ENCODE data around the gene TMEM253. TPM values are rescaled to one million over a fixed set of nuclear protein-coding genes. Genes with fewer than 3 reads are reported as not detected.

TMEM253 gene
- total RNA-seq, 1 donor from 2014 or later = under 0.01 TPM

GRCh38 chr14:21061347-21061668, 39.6 kb upstream of the TMEM253 start:
- TF ChIP-seq, protein P1, sequence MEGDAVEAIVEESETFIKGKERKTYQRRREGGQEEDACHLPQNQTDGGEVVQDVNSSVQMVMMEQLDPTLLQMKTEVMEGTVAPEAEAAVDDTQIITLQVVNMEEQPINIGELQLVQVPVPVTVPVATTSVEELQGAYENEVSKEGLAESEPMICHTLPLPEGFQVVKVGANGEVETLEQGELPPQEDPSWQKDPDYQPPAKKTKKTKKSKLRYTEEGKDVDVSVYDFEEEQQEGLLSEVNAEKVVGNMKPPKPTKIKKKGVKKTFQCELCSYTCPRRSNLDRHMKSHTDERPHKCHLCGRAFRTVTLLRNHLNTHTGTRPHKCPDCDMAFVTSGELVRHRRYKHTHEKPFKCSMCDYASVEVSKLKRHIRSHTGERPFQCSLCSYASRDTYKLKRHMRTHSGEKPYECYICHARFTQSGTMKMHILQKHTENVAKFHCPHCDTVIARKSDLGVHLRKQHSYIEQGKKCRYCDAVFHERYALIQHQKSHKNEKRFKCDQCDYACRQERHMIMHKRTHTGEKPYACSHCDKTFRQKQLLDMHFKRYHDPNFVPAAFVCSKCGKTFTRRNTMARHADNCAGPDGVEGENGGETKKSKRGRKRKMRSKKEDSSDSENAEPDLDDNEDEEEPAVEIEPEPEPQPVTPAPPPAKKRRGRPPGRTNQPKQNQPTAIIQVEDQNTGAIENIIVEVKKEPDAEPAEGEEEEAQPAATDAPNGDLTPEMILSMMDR (IDR thresholded peaks at IDR 0.05; ENCODE audit: insufficient read depth, low read length, severe bottlenecking) = no peak
- Histone ChIP-seq H3K4me3 (ENCODE audit: low read depth, low read length) (no peak overlapping the region), H3K27me3 (ENCODE audit: control insufficient read depth, insufficient read depth, low read length) (no peaks in the 10 kb centered on the region), H3K36me3 (ENCODE audit: control insufficient read depth, insufficient read depth, low read length) (no peaks in the 10 kb centered on the region)
- FAIRE-seq (no peak), DNase-seq (ENCODE audit: low read depth) (no peak)

- Histone ChIP-seq H3K36me3 (ENCODE audit: control insufficient read depth, insufficient read depth, low read length) (no peaks in the 10 kb centered on the region), H3K4me3 (ENCODE audit: low read depth, low read length) (no peak overlapping the region), H3K27me3 (ENCODE audit: control insufficient read depth, insufficient read depth, low read length) (no peaks in the 10 kb centered on the region)
- FAIRE-seq (no peak), DNase-seq (ENCODE audit: low read depth) (no peak)
- TF ChIP-seq, protein P1 (IDR thresholded peaks at IDR 0.05; ENCODE audit: insufficient read depth, low read length, severe bottlenecking) = no peak
Observed at GRCh38 chr14:21063479-21063878, 37.4 kb upstream of the TMEM253 start.

DNA sequence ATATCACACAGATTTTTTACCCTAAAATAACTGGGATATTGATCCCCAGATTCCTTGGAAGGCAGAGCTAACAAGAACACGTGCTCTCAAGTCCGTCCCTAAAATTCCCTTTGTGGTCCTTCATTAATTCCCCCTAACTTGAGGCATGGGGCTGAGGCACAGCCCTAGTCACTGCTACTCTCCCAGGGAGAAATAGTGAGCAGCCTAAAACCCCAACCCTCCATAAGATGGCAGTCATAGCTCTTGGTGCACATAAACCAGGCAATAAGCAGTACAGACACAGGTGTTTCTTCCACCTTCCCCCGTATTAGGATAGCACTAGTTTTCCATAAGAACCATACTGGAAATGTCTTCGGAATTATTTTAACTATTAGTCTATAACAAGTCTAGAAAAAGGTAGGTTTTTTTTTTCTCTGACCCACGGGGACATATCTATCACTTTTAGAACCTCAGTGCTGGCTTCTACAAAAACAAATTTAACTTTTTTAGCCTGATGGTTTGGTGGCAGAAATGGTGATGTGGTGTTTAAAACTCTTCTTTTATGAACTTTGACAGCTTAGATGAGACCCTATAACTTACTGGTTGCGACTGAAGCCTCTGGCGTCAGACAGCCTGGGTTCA, 33.9 kb upstream of the TMEM253 start:
- H3K4me3 ChIP-seq (ENCODE audit: low read depth, low read length) = no peak overlapping the region
- no peaks in the 10 kb centered on the region for H3K36me3 ChIP-seq (ENCODE audit: control insufficient read depth, insufficient read depth, low read length)
- FAIRE-seq = no peak
- peaks cover 5% of the 10 kb centered on the region for H3K27me3 ChIP-seq (ENCODE audit: control insufficient read depth, insufficient read depth, low read length)
- DNase-seq (ENCODE audit: low read depth) = peak; percentile 33
- TF ChIP-seq, protein P1 (IDR thresholded peaks at IDR 0.05; ENCODE audit: insufficient read depth, low read length, severe bottlenecking) = peak; percentile 38

GRCh38 chr14:21068521-21069387, 32.1 kb upstream of the TMEM253 start:
- FAIRE-seq (no peak), DNase-seq (ENCODE audit: low read depth) (peak; percentile 35)
- no peaks in the 10 kb centered on the region for H3K36me3 ChIP-seq (ENCODE audit: control insufficient read depth, insufficient read depth, low read length)
- H3K27me3 ChIP-seq (ENCODE audit: control insufficient read depth, insufficient read depth, low read length) = peaks cover 5% of the 10 kb centered on the region
- TF ChIP-seq, protein P1 (IDR thresholded peaks at IDR 0.05; ENCODE audit: insufficient read depth, low read length, severe bottlenecking) = peak; percentile 65
- no peak overlapping the region for H3K4me3 ChIP-seq (ENCODE audit: low read depth, low read length)

GRCh38 chr14:21069388-21070082, 31.3 kb upstream of the TMEM253 start:
- no peak for FAIRE-seq
- no peak for DNase-seq (ENCODE audit: low read depth)
- TF ChIP-seq, protein P1 (IDR thresholded peaks at IDR 0.05; ENCODE audit: insufficient read depth, low read length, severe bottlenecking) = no peak

More at GRCh38 chr14:21069388-21070082, 31.3 kb upstream of the TMEM253 start:
- Histone ChIP-seq H3K27me3 (ENCODE audit: control insufficient read depth, insufficient read depth, low read length) (peaks cover 5% of the 10 kb centered on the region), H3K36me3 (ENCODE audit: control insufficient read depth, insufficient read depth, low read length) (no peaks in the 10 kb centered on the region), H3K4me3 (ENCODE audit: low read depth, low read length) (peak overlapping the region; percentile 63)

All from bronchial epithelial cell (primary cell).